Osteocyte (in vitro differentiated cells): Measurements from ENCODE around the gene IER5. TPM values are rescaled to one million over a fixed set of nuclear protein-coding genes. Genes with fewer than 3 reads are reported as not detected.

ENCODE experiments used
- DNase-seq: peaks from one replicate; pipeline ENCODE4 v3.0.0; 2021; ENCODE audit warnings: mixed read lengths; ENCODE audit not compliant: unreplicated experiment; ENCODE audit errors: extremely low spot score
- H3K27ac Mint-ChIP-seq: one replicate; pipeline ENCODE4 v1.8.0; 2021; ENCODE audit warnings: mild to moderate bottlenecking, mixed read lengths; ENCODE audit not compliant: unreplicated experiment
- H3K27me3 Mint-ChIP-seq: one replicate; pipeline ENCODE4 v1.8.0; 2021; ENCODE audit warnings: mixed read lengths; ENCODE audit not compliant: unreplicated experiment
- H3K36me3 Mint-ChIP-seq: one replicate; pipeline ENCODE4 v1.8.0; 2021; ENCODE audit warnings: mixed read lengths; ENCODE audit not compliant: unreplicated experiment
- H3K4me1 Mint-ChIP-seq: one replicate; pipeline ENCODE4 v1.8.0; 2021; ENCODE audit warnings: mixed read lengths; ENCODE audit not compliant: unreplicated experiment
- H3K4me3 Mint-ChIP-seq: one replicate; pipeline ENCODE4 v1.8.0; 2021; ENCODE audit warnings: mild to moderate bottlenecking, moderate library complexity, mixed read lengths; ENCODE audit not compliant: unreplicated experiment
- H3K9me3 Mint-ChIP-seq: one replicate; pipeline ENCODE4 v1.8.0; 2021; ENCODE audit warnings: mixed read lengths; ENCODE audit not compliant: unreplicated experiment
- total RNA-seq: library from RNA; stranded (reverse); gene quantifications from 2 replicates; pipeline ENCODE4 v1.2.1, GENCODE V29; 2021
- TF ChIP-seq, protein P1 (sequence below): fragments of 200-600 bp; sonication (generic); IDR thresholded peaks from 2 replicates; pipeline ENCODE4 v1.5.0; 2021; ENCODE audit warnings: antibody characterized with exemption, mild to moderate bottlenecking, moderate library complexity

The IER5 gene
- total RNA-seq, 1 donor from 2014 or later = 29.8 TPM

DNA sequence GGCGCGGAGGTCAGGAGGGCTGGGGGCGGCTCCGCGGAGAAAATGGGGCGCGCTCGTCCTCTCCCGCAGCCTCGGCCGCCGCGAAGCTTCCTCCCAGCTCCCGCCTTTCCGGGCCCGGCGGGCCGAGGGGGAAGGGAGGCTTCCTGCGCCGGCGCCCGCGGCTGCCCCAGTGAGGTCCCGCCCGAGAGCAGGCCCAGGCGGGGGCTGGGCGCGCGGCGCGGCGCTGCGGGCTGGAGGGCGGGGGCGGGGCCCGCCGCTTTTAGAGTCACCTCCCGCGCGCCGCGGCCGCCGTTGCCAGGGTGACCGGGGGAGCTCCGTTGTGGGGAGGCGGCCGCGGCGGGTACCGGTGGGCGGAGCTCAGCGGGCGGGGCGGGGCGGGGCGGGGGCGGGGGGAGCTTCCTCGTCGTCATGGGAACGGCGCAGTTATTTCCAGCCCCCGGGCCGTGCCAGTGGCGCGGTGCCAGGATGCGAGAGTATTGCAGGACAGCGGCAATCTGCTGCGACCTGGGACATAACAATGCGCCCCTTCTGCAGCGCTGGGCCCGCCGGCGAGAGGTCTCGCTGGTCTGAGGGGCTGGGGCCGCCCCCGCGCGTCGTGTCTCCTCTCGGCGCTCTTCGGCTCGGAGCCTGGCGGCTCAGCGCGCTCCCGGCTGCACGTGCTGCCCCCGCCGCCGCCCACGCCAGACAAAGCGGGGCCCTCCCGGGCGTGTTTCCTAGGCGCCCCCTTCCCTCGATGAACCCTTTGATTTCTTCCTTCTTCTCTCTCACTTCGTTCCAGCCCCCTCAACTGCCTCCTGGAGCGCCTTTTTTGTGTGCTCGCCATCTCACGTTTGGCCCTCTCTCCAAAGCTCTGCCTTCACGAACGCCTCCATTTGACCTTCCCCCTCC, 16.9 kb downstream of the IER5 start:
- H3K9me3 Mint-ChIP-seq = no peaks in the 10 kb centered on the region
- DNase-seq = peak; percentile 97
- H3K4me3 Mint-ChIP-seq = peak overlapping the region; percentile 83
- TF ChIP-seq, protein P1, sequence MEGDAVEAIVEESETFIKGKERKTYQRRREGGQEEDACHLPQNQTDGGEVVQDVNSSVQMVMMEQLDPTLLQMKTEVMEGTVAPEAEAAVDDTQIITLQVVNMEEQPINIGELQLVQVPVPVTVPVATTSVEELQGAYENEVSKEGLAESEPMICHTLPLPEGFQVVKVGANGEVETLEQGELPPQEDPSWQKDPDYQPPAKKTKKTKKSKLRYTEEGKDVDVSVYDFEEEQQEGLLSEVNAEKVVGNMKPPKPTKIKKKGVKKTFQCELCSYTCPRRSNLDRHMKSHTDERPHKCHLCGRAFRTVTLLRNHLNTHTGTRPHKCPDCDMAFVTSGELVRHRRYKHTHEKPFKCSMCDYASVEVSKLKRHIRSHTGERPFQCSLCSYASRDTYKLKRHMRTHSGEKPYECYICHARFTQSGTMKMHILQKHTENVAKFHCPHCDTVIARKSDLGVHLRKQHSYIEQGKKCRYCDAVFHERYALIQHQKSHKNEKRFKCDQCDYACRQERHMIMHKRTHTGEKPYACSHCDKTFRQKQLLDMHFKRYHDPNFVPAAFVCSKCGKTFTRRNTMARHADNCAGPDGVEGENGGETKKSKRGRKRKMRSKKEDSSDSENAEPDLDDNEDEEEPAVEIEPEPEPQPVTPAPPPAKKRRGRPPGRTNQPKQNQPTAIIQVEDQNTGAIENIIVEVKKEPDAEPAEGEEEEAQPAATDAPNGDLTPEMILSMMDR = no peak
- peaks cover 61% of the 10 kb centered on the region for H3K4me1 Mint-ChIP-seq
- H3K27ac Mint-ChIP-seq = peak overlapping the region; percentile 92
- no peaks in the 10 kb centered on the region for H3K36me3 Mint-ChIP-seq
- H3K27me3 Mint-ChIP-seq = no peaks in the 10 kb centered on the region

DNA sequence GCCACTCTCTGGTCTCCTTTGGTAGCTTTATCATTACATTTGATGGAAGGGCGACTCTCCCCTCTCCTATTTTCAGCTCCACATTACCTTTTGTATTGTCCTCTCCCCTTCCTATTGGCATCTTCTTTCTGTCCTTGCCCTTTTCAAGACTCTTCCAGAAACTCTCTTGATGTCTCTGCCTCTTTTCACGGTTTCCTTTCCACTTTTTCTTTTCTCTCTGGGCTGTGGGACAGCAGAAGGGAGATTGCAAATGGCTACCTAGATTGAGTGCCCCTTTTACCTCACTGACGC, 17.5 kb downstream of the IER5 start:
- H3K4me3 Mint-ChIP-seq = peak overlapping the region; percentile 70
- no peaks in the 10 kb centered on the region for H3K36me3 Mint-ChIP-seq
- H3K27ac Mint-ChIP-seq = peak overlapping the region; percentile 75
- TF ChIP-seq, protein P1 = no peak
- H3K4me1 Mint-ChIP-seq = peaks cover 55% of the 10 kb centered on the region
- H3K9me3 Mint-ChIP-seq = no peaks in the 10 kb centered on the region
- H3K27me3 Mint-ChIP-seq = no peaks in the 10 kb centered on the region
- DNase-seq = no peak

DNA sequence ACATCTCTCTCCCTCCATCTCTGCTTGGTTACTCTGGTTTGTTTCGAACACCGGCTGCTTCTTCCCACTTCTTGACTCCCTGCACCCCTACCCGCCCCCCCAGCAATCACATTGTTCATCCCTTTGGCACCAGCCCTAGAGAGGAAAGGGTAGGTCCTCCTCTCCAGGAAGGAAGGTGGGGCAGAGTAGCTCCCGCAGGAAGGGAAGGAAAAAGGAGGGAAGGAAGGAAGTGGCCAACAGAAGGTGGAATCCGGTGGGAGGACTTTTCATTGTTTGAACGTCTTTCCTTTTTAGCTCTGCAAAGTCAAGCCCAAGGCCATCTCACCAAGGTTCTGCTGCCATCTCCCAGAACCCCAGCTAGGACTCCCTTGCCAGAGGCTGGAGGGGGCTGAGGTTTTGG, 18.0 kb downstream of the IER5 start:
- Mint-ChIP-seq H3K27me3 (no peaks in the 10 kb centered on the region), H3K27ac (peak overlapping the region; percentile 75), H3K9me3 (no peaks in the 10 kb centered on the region), H3K4me3 (peak overlapping the region; percentile 70), H3K36me3 (no peaks in the 10 kb centered on the region), H3K4me1 (peaks cover 50% of the 10 kb centered on the region)
- TF ChIP-seq, protein P1 = no peak
- no peak for DNase-seq

DNA sequence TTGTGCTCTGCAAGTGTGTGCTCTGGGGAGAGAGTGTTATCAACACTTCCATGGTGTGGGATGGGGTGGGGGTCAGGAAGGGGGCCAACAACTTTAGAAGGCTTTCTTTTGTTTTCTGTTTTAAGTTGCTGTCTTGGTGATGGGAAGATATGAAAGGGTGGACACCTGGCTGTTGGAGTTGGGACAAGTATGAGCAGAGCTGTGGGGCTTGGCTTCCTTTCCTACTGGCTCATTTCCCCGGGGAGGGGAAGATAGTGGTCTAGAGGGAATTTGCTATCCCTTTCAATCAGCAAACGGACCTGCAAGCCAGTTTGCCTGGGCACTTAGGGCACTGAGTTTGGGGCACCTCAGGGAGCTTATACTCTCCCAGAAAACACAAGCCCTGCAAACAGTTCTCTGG, 19.2 kb downstream of the IER5 start:
- H3K27me3 Mint-ChIP-seq = no peaks in the 10 kb centered on the region
- no peaks in the 10 kb centered on the region for H3K9me3 Mint-ChIP-seq
- peaks cover 50% of the 10 kb centered on the region for H3K4me1 Mint-ChIP-seq
- H3K4me3 Mint-ChIP-seq = no peak overlapping the region
- TF ChIP-seq, protein P1 = no peak
- no peaks in the 10 kb centered on the region for H3K36me3 Mint-ChIP-seq
- DNase-seq = no peak
- no peak overlapping the region for H3K27ac Mint-ChIP-seq

DNA sequence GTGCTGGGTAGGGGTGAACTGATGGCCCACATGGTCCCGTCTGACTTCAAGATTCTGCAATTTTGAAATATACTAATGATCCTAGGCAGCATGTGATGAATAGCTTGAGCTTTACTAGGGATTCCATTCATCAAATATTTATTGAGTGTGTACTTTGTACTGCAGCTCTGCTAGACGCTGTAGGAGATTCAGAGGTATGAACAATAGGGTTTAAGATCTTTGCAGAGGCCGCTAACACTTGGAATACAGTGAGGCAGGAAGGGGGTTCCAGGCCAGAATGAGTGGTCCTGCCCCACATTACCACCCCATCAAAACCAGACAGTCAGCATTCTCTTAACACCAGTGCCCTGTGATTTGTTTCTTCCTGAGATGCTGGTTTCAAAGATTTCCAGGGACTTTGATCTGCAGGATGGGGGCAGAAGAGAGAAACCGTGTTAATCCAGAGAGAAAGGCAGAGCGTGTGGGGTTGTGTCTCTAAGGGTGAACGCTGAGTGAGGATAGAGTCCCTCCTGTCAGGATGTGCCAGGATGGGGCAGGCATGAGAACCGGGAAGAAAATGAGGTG, 19.9 kb downstream of the IER5 start:
- no peaks in the 10 kb centered on the region for H3K36me3 Mint-ChIP-seq
- TF ChIP-seq, protein P1 = no peak
- H3K9me3 Mint-ChIP-seq = no peaks in the 10 kb centered on the region
- H3K4me1 Mint-ChIP-seq = peaks cover 50% of the 10 kb centered on the region
- H3K27me3 Mint-ChIP-seq = no peaks in the 10 kb centered on the region
- H3K4me3 Mint-ChIP-seq = no peak overlapping the region
- DNase-seq = no peak
- H3K27ac Mint-ChIP-seq = no peak overlapping the region
